T-cell (primary cell): ENCODE measurements around the gene DSN1. TPM values are rescaled to one million over a fixed set of nuclear protein-coding genes. Genes with fewer than 3 reads are reported as not detected.
A peak's percentile ranks its signal among the peaks of the same experiment; 100 is the strongest.

Experiments used
- ATAC-seq, 4 experiments: fragments of 200-7000 bp in 3 of 4; fragments of 150-1000 bp in 1 of 4; cut with Tn5 transposase; replicated peaks in 1 of 4; 1 replicate in 3 of 4; 2 replicates in 1 of 4; pipeline ENCODE4 v1.10.0; 2021; ENCODE audit warnings: moderate library complexity in 3 of 4, mild to moderate bottlenecking in 2 of 4, moderate number of reproducible peaks in 1 of 4
- CTCF ChIA-PET, 2 donors: fragments of 300-600 bp; sonication (Branson Sonifier 250); formaldehyde crosslinking; loops; one replicate each; lab custom pipeline; 2022; ENCODE audit warnings: antibody characterized with exemption in 2 of 2; lab: Charles Lee
- POLR2A ChIA-PET, 2 donors: fragments of 300-600 bp; sonication (Branson Sonifier 250); formaldehyde crosslinking; loops; one replicate each; lab custom pipeline; 2022; ENCODE audit warnings: antibody characterized with exemption in 2 of 2; lab: Charles Lee
- DNase-seq, 35 experiments: peaks; one replicate each; pipeline versions ENCODE4 v3.0.0 to v3.0.0-alpha.2; 2013 to 2023
- H3K27ac ChIP-seq: one replicate; pipeline ENCODE4 v1.5.1; 2013; ENCODE audit warnings: low read length
- H3K27me3 ChIP-seq, 2 experiments: replicated peaks in 1 of 2; 1 replicate in 1 of 2; 2 replicates in 1 of 2; pipeline versions ENCODE4 v1.6.1 to v1.7.0; 2013; ENCODE audit warnings: low read length in 1 of 2, mixed read lengths in 1 of 2; ENCODE audit not compliant: control insufficient read depth in 2 of 2, insufficient read depth in 2 of 2; ENCODE audit errors: extremely low read depth in 1 of 2
- H3K36me3 ChIP-seq, 2 donors: 1 replicate in 1 of 2; 2 replicates in 1 of 2; pipeline versions ENCODE4 v1.6.1 to v1.7.0; 2013; ENCODE audit warnings: low read length in 1 of 2; ENCODE audit not compliant: control insufficient read depth in 2 of 2, insufficient read depth in 1 of 2; ENCODE audit errors: extremely low read depth in 1 of 2
- H3K4me1 ChIP-seq, 2 experiments: 1 replicate in 1 of 2; 2 replicates in 1 of 2; pipeline versions ENCODE4 v1.6.1 to v1.7.0; 2013; ENCODE audit warnings: low read length in 2 of 2, mixed read lengths in 1 of 2; ENCODE audit not compliant: insufficient read depth in 2 of 2, control insufficient read depth in 1 of 2; ENCODE audit errors: extremely low read depth in 1 of 2
- H3K4me3 ChIP-seq, 2 donors: 1 replicate in 1 of 2; 2 replicates in 1 of 2; pipeline versions ENCODE4 v1.5.1 to v1.7.0; 2013; ENCODE audit warnings: mild to moderate bottlenecking in 2 of 2, low read length in 1 of 2, moderate library complexity in 1 of 2; ENCODE audit not compliant: control insufficient read depth in 1 of 2; ENCODE audit errors: extremely low read depth in 1 of 2
- H3K9me3 ChIP-seq: 2 replicates; pipeline ENCODE4 v1.7.0; 2013
- H3K27ac Mint-ChIP-seq, 2 donors: one replicate each; pipeline ENCODE4 v1.8.0; 2020 to 2021; ENCODE audit warnings: mild to moderate bottlenecking in 2 of 2, mixed read lengths in 2 of 2
- H3K27me3 Mint-ChIP-seq, 2 donors: one replicate each; pipeline ENCODE4 v1.8.0; 2021 to 2022; ENCODE audit warnings: mixed read lengths in 2 of 2
- H3K36me3 Mint-ChIP-seq: one replicate; pipeline ENCODE4 v1.8.0; 2021; ENCODE audit warnings: mixed read lengths
- H3K4me1 Mint-ChIP-seq, 3 donors: one replicate each; pipeline ENCODE4 v1.8.0; 2020 to 2022; ENCODE audit warnings: mixed read lengths in 3 of 3, mild to moderate bottlenecking in 1 of 3
- H3K4me3 Mint-ChIP-seq, 3 donors: one replicate each; pipeline ENCODE4 v1.8.0; 2020 to 2022; ENCODE audit warnings: mild to moderate bottlenecking in 3 of 3, mixed read lengths in 3 of 3, moderate library complexity in 3 of 3
- H3K9me3 Mint-ChIP-seq, 3 donors: one replicate each; pipeline ENCODE4 v1.8.0; 2020 to 2022; ENCODE audit warnings: mixed read lengths in 3 of 3
- WGBS: methylation state at CpG from one replicate; pipeline ENCODE4 v1.1.5; 2013; ENCODE audit warnings: missing lambda C conversion rate; ENCODE audit not compliant: insufficient coverage; 5-methylcytosine and 5-hydroxymethylcytosine counted together
- total RNA-seq, 35 experiments: library from RNA in 6 of 35; stranded (reverse) in 6 of 35; fragments of 120-200 nt in 1 of 35; gene quantifications; one replicate each; pipeline versions ENCODE4 v1.2.1 to v1.2.4 and lab custom pipeline; 2013 to 2026

Gene DSN1
- total RNA-seq, 5 donors from 2014 or later (not counting 1 experiment from before 2014, with no cell fraction given): 10.1 to 13.6 (median 11.1) TPM

DNA sequence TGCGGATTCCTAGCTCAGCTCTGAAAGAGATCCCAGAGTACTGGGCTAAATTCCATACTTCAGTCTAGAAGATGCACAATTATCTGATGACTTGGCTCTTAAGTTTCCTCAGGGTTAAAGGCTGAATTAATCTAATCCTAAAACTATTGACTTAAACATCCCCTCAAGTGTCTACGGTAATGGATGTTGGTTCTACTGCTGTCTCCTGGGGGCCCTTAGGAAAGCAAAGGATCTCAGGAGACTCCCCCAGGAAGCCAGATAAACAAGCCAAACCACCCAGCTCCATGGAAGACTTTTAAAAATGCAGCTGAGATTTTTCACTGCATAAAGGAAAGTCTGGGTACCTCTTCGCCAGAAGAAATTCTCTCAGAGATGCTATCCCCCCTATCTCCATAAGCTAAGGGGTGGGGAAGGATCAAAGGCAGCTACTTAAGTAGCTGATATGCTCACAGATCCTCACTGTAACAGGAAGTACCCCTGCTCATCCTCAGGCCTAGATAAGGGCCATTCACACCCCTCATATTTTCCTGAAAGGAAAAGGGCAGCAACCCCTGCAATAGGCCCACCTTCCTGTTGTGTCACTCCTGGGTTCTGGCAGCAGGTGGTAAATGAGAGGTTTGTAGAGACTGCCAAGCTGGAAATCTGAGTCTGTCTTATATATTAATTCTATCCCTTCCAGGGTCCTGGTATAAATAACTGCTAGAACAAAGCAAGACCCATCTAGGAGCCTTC, 36.9 kb downstream of the DSN1 start:
- H3K9me3 ChIP-seq: no peaks in the 10 kb centered on the region
- ChIA-PET POLR2A (interaction anchor here in 1 of 2 donors (0.6 to 0.7 kb wide), 3 partner anchors 14 to 81 kb away, joined by 3 to 8 read pairs (median 6); no protein-coding TSS in a partner anchor), CTCF (interaction anchor here (0.7 to 1.3 kb wide), 4 partner anchors 18 to 851 kb away, joined by 3 to 7 read pairs (median 3); no protein-coding TSS in a partner anchor)
- DNase-seq (no peak), ATAC-seq (no peak)
- Mint-ChIP-seq H3K9me3 (no peaks in the 10 kb centered on the region), H3K36me3 (no peaks in the 10 kb centered on the region), H3K4me1 (peaks cover 24 to 40% (median 37%) of the 10 kb centered on the region in 3 donors), H3K4me3 (no peak overlapping the region), H3K27ac (no peak overlapping the region), H3K27me3 (no peaks in the 10 kb centered on the region)
- peaks cover 3 to 23% of the 10 kb centered on the region in 2 experiments for H3K4me1 ChIP-seq
- H3K27ac ChIP-seq: no peak overlapping the region
- 100% methylated on average over 1 of the region's 3 CpGs for WGBS
- H3K4me3 ChIP-seq: no peak overlapping the region
- H3K36me3 ChIP-seq: no peaks in the 10 kb centered on the region
- H3K27me3 ChIP-seq: no peaks in the 10 kb centered on the region

DNA sequence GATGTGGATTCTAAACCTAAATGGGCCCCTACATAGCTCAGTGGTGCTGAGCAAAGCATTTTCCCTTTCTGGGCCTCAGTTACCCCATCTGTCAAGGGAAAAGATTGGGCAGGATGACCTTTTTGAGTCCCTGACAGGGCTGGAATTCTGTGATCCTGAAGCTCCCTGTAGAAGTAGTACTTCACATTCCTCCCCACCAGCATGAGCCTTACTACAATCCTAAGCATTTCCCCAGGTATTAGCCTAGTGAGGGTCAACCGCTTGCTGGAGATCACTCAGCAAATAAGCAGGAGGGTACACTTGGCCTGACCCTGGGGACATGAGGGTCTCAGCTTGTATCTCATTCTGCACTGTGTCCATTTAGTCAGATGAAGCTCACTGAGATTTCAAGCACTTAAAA, 41.1 kb downstream of the DSN1 start:
- ATAC-seq: no peak
- 100% methylated on average over 1 of the region's 1 CpG for WGBS
- Mint-ChIP-seq H3K4me3 (peak overlapping the region in 1 of 3 donors; percentile 79), H3K36me3 (peaks cover 4% of the 10 kb centered on the region), H3K9me3 (no peaks in the 10 kb centered on the region), H3K27ac (peak overlapping the region; percentile 75 to 83), H3K27me3 (no peaks in the 10 kb centered on the region), H3K4me1 (peaks cover 31 to 46% (median 35%) of the 10 kb centered on the region in 3 donors)
- H3K4me1 ChIP-seq: peaks cover 3 to 23% of the 10 kb centered on the region in 2 experiments
- H3K4me3 ChIP-seq: no peak overlapping the region
- no peaks in the 10 kb centered on the region for H3K9me3 ChIP-seq
- CTCF ChIA-PET: interaction anchor here in 1 of 2 donors (0.6 to 1.1 kb wide), 5 partner anchors 14 to 1636 kb away, joined by 3 to 6 read pairs (median 4); partner anchors contain the start of genes NDRG3 and SLA2
- DNase-seq: no peak
- POLR2A ChIA-PET: interaction anchor here (0.6 to 0.8 kb wide), 4 partner anchors 9 to 363 kb away, joined by 3 to 11 read pairs (median 5); no protein-coding TSS in a partner anchor
- H3K27me3 ChIP-seq: no peaks in the 10 kb centered on the region
- H3K36me3 ChIP-seq: no peaks in the 10 kb centered on the region
- H3K27ac ChIP-seq: peak overlapping the region; percentile 58

DNA sequence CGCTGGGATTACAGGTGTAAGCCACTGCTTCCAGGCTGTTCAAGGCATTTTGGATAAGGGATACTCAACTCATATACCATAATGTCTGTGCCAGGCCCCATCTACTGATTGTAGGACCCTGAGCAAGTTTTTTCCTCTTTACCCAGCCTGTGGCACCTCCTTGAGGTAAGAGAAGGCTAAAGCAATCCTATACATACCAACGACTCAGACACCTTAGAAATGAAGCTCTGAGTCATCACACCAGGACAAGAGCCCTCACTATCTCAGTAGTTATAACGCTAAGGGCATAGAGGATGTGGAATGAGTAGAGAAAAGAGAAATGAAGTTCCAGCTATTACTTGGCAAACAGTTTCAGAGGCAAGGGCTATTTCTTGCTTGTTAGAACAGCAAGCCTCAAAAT, 44.6 kb downstream of the DSN1 start:
- WGBS: 83% methylated on average over 1 of the region's 3 CpGs
- Histone ChIP-seq H3K4me1 (peaks cover 3 to 19% of the 10 kb centered on the region in 2 experiments), H3K27me3 (no peaks in the 10 kb centered on the region), H3K4me3 (no peak overlapping the region), H3K36me3 (no peaks in the 10 kb centered on the region), H3K9me3 (no peaks in the 10 kb centered on the region), H3K27ac (no peak overlapping the region)
- Mint-ChIP-seq H3K36me3 (peaks cover 4% of the 10 kb centered on the region), H3K27me3 (no peaks in the 10 kb centered on the region), H3K4me3 (no peak overlapping the region), H3K9me3 (no peaks in the 10 kb centered on the region), H3K27ac (no peak overlapping the region), H3K4me1 (peaks cover 15 to 26% (median 16%) of the 10 kb centered on the region in 3 donors)
- peak in 1 of 35 experiments; percentile 12 for DNase-seq
- no peak for ATAC-seq
- CTCF ChIA-PET: no interaction called here
- POLR2A ChIA-PET: interaction anchor here in 1 of 2 donors (0.6 kb wide), 1 partner anchor 172 kb away, joined by 3 read pairs; no protein-coding TSS in a partner anchor

DNA sequence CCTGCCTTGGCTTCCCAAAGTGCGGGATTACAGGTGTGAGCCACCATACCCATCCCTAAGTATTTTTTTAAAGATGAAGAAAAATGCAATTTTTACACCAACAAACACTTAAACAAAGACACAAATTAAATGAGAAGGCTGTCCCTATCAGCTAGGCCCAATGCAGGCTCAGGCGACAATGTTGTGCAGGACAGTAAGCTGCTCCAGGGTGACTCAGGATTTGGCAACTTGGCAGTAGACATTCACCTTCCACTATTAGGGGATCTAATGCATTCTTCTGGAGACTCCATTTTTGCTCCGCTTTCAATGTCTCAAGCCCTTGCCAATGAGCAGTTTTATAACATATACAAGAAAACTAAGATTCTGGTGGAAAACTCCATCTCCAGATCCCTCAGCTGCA, 47.4 kb downstream of the DSN1 start:
- H3K27me3 Mint-ChIP-seq: no peaks in the 10 kb centered on the region
- H3K4me3 ChIP-seq: no peak overlapping the region
- no peaks in the 10 kb centered on the region for H3K9me3 ChIP-seq
- 100% methylated on average over 2 of the region's 3 CpGs for WGBS
- no peaks in the 10 kb centered on the region for H3K9me3 Mint-ChIP-seq
- no peak overlapping the region for H3K27ac Mint-ChIP-seq
- peaks cover 0 to 8% (median 4%) of the 10 kb centered on the region in 3 donors for H3K4me1 Mint-ChIP-seq
- no peaks in the 10 kb centered on the region for H3K27me3 ChIP-seq
- ChIA-PET POLR2A (no interaction called here), CTCF (no interaction called here)
- H3K36me3 ChIP-seq: peaks cover 0 to 6% of the 10 kb centered on the region in 2 donors
- H3K4me3 Mint-ChIP-seq: no peak overlapping the region
- H3K27ac ChIP-seq: no peak overlapping the region
- DNase-seq (no peak), ATAC-seq (no peak)
- H3K4me1 ChIP-seq: no peaks in the 10 kb centered on the region
- H3K36me3 Mint-ChIP-seq: peaks cover 6% of the 10 kb centered on the region

DNA sequence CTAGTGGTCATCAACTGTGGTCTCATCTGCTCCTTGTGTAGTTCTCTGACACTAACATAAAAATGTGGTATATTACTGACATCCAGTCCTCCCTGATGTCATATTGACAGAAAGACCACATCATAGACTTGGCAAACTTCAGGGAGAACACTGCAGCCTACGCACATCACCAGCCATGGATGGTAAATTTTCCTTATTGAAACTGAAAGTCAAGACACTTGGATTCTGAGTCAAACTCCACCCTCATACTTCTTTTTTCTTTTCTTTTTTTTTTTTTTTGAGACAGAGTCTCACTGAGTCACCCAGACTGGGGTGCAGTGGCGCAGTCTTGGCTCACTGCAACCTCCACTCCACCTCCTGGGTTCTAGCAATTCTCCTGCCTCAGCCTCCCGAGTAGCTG, 53.1 kb downstream of the DSN1 start:
- Mint-ChIP-seq H3K4me3 (no peak overlapping the region), H3K36me3 (peaks cover 6% of the 10 kb centered on the region), H3K9me3 (no peaks in the 10 kb centered on the region), H3K4me1 (peaks cover 0 to 1% (median 0%) of the 10 kb centered on the region in 3 donors), H3K27me3 (no peaks in the 10 kb centered on the region), H3K27ac (peak overlapping the region in 1 of 2 donors; percentile 48)
- CTCF ChIA-PET: no interaction called here
- no CpG with 5 or more reads among the region's 3 CpGs for WGBS
- DNase-seq: no peak
- H3K36me3 ChIP-seq: peaks cover 0 to 6% of the 10 kb centered on the region in 2 donors
- no peak for ATAC-seq
- POLR2A ChIA-PET: no interaction called here
- no peak overlapping the region for H3K27ac ChIP-seq
- no peaks in the 10 kb centered on the region for H3K4me1 ChIP-seq
- no peaks in the 10 kb centered on the region for H3K27me3 ChIP-seq
- no peaks in the 10 kb centered on the region for H3K9me3 ChIP-seq
- H3K4me3 ChIP-seq: no peak overlapping the region

DNA sequence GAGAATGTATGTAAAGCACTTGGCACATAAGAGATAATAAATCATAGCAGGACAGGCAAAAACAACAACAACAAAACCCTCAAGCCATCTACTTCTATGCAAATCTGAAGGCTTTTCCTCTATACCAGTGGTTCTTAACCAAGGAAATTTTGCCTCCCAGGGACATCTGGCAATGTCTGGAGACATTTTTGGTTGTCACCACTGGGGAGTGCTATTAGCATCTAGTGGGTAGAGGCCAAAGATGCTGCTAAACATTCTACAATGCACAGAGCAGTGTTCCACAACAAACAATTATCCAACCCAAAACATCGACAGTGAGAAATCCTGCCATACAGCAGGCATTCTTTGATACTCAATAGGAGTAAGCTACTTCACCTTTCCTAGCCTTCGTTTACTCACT, 55.9 kb downstream of the DSN1 start:
- Histone ChIP-seq H3K9me3 (no peaks in the 10 kb centered on the region), H3K4me1 (no peaks in the 10 kb centered on the region), H3K27ac (no peak overlapping the region), H3K36me3 (peaks cover 0 to 6% of the 10 kb centered on the region in 2 donors), H3K4me3 (no peak overlapping the region), H3K27me3 (no peaks in the 10 kb centered on the region)
- no peaks in the 10 kb centered on the region for H3K9me3 Mint-ChIP-seq
- ATAC-seq (peak in 2 of 4 experiments; percentile 38 to 63), DNase-seq (peak in 7 of 35 experiments; percentile 3 to 41 (median 6))
- H3K27ac Mint-ChIP-seq: no peak overlapping the region
- WGBS: 86% methylated on average over 1 of the region's 2 CpGs
- no peaks in the 10 kb centered on the region for H3K27me3 Mint-ChIP-seq
- H3K4me1 Mint-ChIP-seq: no peaks in the 10 kb centered on the region
- no peak overlapping the region for H3K4me3 Mint-ChIP-seq
- peaks cover 6% of the 10 kb centered on the region for H3K36me3 Mint-ChIP-seq
- ChIA-PET POLR2A (interaction anchor here in 1 of 2 donors (0.6 kb wide), 1 partner anchor 55 kb away, joined by 4 read pairs; no protein-coding TSS in a partner anchor), CTCF (interaction anchor here in 1 of 2 donors (2.2 kb wide), 1 partner anchor 37 kb away, joined by 8 read pairs; no protein-coding TSS in a partner anchor)
